NCI-H526 treated with DMSO at 0.1 percent for 48 hours (cell line): ENCODE data around the gene SAFB.

Source experiments
- DNase-seq: peaks from one replicate; lab custom pipeline; 2025; lab: John Stamatoyannopoulos, UW

SAFB gene

DNA sequence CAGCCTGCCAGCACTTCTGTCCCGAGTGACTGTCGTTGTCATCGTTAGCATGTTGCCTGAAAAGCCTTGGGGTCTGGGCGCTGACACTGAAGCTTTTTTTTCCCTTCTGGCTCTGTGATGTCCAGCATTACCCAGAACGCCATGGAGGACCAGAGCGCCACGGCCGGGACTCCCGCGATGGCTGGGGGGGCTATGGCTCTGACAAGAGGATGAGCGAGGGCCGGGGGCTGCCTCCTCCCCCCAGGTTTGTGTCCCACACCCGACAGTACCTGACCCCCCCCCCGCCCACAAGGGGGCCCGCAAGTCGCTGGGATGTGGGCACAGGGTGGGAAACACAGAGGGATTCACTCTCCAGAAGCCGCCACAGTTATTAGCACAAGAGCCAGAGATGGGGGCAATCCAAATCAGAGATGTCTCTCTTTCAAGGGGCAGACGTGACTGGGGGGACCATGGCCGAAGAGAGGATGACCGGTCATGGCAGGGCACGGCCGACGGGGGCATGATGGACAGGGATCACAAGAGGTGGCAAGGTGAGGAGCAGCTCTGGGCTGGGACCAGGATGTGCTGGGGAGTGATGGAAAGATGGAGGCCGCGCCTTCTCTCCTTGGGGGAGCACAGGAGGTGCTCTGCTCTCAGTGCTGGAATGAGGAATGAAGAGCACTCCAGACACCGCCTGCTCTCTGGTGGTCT is 44.2 kb downstream of the SAFB start:
- no peak for DNase-seq

DNA sequence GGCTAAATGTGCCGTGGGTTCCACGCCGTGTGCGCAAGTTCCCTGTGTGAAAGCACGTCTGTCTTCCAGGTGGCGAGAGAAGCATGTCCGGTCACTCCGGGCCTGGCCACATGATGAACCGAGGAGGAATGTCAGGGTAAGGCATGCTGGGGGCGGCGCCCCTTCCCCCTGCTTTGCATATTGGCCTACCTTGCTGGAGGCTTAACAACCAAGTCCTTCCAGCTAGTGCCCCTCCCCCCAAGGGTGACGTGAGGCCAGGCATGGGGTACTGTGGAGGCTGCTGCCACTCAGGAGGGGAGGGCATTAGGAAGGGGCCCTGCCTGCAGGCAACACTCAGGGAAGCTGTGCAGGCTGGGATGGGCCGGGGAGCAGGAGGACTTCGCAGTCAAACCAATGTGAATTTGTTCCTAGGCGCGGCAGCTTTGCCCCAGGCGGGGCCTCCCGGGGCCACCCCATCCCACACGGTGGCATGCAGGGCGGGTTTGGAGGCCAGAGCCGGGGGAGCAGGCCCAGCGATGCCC is 44.9 kb downstream of the SAFB start:
- DNase-seq, result peak; percentile 35

- DNase-seq, result no peak
Observed at GRCh38 chr19:5669212-5669611, 46.3 kb downstream of the SAFB start.

DNA sequence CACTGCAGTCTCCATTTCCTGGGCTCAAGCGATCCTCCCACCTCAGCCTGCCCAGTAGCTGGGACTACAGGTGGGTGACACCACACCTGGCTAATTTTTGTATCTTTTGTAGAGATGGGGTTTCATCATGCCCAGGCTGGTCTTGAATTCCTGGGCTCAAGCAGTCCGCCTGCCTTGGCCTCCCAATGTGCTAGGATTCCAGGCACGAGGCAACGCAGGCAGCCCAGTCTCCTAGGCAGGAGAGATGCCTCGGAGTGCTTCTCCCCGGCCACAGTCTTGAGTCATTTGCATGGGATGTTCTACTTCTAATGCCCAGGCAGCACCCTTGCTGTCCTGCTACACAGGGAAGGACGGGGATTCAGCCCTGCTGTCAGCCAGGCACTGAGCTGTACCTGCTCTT is 48.7 kb downstream of the SAFB start:
- DNase-seq, result no peak

DNA sequence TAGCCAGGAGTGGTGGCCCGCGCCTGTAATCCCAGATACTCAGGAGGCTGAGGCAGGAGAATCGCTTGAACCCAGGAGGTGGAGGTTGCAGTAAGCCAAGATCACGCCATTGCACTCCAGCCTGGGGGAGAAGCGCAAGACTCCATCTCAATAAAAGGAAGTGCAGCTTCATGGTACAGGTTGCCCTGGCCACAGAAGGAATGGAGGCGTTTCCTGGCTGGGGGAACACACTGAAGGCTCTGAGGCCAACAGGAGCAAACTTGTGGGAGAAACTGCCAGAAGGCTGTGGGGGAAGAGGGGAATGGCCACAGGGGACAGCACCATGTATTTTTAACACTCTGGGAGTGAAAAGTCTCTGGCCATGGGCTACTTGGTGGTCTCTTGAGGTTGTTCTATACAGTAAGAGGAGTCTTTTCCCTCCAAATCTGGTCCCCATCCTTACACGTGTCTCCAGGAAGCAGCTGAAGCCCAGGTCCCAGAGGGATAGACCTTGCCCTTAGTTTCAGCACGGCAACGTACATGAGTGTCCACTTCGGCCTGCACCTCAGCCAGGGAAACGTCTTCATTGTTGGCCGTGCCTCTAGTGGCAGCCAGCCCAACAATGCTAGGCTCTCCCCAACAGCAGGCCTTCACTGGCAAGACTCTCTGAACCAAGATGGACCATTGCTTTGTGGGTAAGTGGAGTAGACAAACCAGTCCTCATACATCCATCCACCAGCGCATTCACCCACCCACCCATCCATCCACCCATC is 50.0 kb downstream of the SAFB start:
- no peak for DNase-seq

DNA sequence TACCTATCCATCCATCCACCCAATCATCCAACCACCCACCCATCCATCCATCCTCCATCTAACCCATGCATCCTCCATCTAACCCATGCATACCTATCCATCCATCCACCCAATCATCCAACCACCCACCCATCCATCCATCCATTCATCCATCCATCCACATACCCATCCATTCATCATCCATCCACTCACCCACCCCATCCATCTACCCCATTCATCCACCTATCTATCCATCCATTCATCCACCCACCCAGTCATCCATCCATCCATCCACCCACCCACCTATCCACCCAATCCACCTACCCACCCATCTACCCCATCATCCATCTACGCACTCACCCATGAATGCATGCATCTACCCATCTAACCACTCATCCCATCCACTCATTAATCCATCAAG is 50.9 kb downstream of the SAFB start:
- DNase-seq, result no peak

DNA sequence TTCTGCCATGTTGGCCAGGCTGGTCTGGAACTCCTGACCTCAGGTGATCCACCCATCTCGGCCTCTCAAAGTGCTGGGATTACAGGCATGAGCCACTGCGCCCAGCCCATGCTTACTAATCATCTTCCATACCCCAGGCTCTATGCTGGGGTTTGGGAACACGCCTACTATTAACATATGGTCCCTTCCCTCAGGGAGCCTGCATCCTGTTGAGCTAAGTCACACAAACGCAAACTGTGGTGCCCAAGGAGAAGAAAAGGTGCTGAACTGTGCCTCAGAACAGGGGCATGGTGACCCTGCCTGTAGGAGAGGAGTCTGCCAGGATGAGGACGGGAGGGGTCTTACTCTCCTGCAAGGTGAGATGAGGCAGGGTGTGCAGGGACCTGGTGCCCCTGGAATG is 51.8 kb downstream of the SAFB start:
- no peak for DNase-seq

- DNase-seq, result no peak
Observed at GRCh38 chr19:5676105-5676771, 53.4 kb downstream of the SAFB start.

DNA sequence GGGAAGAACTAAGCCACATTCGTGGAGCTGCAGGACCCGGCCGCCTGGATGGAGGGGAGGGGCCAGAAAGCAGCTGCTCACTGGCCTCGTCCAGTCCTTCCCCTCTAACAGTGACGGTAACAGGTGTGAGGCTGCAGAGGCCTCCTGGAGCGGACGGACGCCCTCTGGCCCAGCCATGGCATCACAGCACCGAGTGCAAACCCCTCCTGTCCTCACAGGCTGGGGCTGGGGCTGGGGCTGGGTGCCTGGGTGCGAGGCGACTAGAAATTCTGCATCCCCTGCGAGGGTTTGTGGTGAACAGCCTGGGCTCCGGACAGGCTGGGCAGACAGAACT is 53.9 kb downstream of the SAFB start:
- DNase-seq, result no peak

- DNase-seq, result no peak
Observed at GRCh38 chr19:5677136-5677535, 54.3 kb downstream of the SAFB start.

GRCh38 chr19:5677580-5677979 is 54.7 kb downstream of the SAFB start:
- DNase-seq, result no peak

DNA sequence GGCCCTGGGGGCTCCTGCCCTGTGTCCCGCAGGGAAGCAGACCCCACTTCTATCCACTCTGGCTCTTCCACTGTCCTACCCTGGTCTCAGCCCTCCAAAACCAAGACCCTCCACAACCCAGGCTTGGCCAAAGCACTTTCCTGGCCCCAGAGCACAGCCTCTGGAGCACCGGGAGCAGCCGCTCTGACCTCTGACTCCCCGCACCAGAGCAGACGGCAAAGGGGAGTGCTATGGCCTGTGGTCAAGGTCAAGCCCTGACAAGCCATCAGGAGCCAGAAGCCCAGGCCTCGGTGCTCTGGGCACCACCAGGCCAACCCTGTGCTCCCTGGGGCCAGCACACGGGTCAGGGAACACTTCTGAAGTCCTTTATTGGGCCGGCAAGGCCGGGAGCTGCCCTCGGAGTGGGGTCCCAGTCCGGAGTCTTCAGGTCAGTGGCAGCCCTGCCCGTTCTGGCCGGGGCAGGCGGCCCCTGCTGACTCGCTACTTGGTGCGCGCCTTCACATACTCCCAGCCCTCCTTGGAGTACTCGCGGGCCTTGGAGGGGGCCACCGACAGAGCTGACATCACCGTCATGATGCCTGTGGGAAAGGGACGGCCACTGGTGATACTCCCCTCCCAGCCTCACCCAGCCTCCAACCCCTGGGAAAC is 55.3 kb downstream of the SAFB start:
- DNase-seq, result no peak

DNA sequence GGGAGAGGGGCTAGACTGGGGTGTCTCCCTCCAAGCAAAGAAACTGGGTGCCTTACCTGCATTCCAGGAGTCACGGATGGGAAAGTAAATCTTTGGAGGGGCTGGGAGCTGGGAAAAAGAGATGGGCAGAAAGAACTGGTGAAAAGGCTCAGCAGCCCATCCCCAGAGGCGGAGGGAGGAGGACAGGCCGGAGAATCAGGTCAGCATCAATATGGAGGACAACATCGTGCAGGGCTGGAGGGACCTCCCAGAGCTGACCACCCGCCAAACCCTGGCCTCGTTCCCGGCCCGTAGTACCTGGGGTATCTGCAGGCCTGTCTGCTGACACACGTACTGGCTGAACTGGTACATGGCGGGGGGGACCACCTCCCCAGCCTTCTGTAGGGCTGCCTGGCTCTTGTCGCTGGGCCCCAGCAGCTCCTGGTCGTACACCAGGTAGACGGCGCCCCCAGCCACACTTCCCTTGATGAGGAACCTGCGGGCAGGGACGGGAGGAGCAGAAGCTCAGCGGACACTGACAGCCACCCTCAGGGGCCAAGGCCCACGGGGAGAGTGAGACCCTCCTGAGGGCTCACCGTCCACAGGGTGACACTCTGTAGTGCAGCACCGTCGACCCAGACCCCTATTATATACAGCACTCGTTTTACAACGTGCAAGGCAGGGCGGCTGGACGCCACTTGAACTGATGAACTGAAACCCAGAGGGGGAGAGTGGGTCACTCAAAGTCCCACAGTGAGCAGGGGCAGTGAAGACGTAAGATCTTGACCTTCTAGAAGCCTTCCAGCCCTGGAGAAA is 56.6 kb downstream of the SAFB start:
- DNase-seq, result no peak

DNA sequence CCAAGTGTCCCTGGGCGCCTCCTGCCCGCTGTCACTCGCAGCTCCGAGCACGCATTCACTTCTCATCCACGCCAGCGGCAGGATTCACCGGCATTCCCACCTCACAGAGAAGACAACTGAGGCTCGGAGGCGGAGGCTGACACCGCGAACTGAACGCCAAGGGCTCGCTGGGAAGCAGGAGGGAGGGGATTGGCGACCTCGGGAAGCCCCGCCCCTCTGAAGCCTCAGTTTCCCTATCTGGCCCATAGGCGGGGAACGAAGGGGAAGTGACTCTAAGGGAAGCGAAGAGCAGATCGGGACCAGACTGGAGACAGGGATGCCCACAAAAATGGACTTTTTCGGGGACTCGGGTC is 57.2 kb downstream of the SAFB start:
- no peak for DNase-seq

GRCh38 chr19:5680437-5681368 is 57.8 kb downstream of the SAFB start, which contains the start of the genes HSD11B1L and MICOS13:
TSS of gene HSD11B1L (plus strand) at chr19:5681027. CDS start at chr19:5684833, 3,806 bp downstream.
TSS of gene MICOS13 (minus strand) at chr19:5680516. CDS start at chr19:5680486, 30 bp downstream.
- DNase-seq, result peak; percentile 92

- DNase-seq, result no peak
Observed at GRCh38 chr19:5681391-5682106, 58.7 kb downstream of the SAFB start.

- DNase-seq, result no peak
Observed at GRCh38 chr19:5682107-5682482, 59.2 kb downstream of the SAFB start.

- DNase-seq, result no peak
Observed at GRCh38 chr19:5683177-5683886, 60.4 kb downstream of the SAFB start.
